HG03066 (cell line): ENCODE results near the gene JPH4.
A peak's percentile ranks its signal among the peaks of the same experiment; 100 is the strongest.
"Not testable (repeated sequence)": the region's sequence is repeated elsewhere in the genome, so short reads cannot be mapped to it uniquely, and the experiment has no call there.

Experiments used
- ATAC-seq: cut with Tn5 transposase; IDR thresholded peaks from one replicate; pipeline ENCODE4 v1.9.1; 2021; ENCODE audit warnings: low read depth; ENCODE audit not compliant: unreplicated experiment

Gene JPH4

GRCh38 chr14:23551266-23552028 lies 27.1 kb downstream of the JPH4 start, which contains the start of gene ZFHX2:
Gene ZFHX2 (minus strand): TSS chr14:23551765. CDS start chr14:23535325, 16,440 bp downstream.
- ATAC-seq = peak; percentile 44

DNA sequence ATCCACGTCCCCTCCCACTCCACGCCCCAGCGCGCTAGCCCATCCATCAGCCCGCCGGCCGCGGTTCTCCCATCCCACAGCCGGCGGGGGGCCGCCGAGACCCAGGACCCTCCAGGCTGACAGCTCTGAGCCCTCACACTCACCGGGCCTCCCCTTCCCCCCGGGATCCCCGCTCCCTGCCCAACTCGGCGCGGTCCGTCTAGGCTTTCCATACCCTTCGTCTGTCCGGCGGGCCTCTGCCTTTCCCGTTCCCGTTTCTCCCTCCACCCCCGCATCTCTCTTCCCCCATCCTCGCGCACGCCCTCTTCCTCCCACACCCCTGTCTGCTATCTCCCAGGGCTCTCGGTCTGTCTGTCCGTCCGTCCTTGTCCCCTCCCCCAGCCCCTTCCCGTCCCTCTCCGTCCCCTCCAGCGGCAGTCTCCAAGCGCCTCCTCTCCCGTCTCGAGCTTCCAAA lies 27.8 kb downstream of the JPH4 start:
- ATAC-seq = no peak

- ATAC-seq = no peak
Observed at GRCh38 chr14:23550131-23550811, 28.3 kb downstream of the JPH4 start.

- ATAC-seq = no peak
Observed at GRCh38 chr14:23548351-23549318, 30.0 kb downstream of the JPH4 start.

- ATAC-seq = no peak
Observed at GRCh38 chr14:23547924-23548323, 30.7 kb downstream of the JPH4 start.

- ATAC-seq = no peak
Observed at GRCh38 chr14:23546450-23547035, 32.0 kb downstream of the JPH4 start.

GRCh38 chr14:23545740-23546365 lies 32.7 kb downstream of the JPH4 start:
- no peak for ATAC-seq

DNA sequence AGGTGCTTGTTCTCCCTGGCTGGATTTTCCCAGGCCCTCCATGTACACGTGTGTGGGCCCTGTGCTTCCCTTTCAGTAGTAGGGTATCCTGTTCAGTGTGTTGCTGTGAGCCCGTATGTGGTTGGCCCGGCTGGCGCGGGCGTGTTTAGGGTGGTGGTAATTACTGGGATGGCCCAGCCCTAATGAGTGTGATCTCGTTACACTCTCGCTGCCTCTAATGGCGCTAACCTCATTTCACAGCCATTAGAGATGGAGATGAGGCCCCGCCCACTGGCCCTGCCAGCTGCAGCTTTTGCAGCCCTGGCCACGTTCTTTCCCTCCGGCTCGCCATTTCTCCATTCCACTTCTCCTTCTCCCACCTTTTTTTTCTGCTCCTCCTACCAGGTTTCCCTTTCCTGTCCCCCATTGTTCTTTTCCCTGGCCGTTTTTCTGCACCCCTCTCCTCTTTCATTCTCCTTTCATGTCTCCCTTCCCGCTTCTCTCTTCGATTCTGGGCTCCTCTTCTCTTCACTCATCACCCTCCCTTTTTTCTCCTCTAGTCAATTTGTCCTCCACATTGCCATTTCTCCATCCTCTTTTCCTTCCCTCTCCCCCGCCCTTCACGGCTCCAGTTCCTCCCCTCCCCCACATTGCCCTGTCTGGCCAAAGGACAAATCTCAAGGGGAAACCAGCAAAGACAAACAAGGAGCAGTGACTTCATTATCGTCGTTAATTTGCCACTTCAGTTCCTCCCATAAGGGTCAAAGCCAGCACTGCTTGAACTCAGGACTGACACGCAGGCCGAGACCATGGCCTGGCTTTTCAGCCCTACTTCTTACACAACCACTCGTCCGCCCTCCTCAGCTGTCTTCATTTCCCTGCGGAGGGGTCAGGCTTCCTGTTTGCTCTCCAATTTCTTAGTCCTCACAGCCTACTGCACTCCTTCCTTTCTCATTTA lies 33.8 kb downstream of the JPH4 start:
- ATAC-seq = no peak

- no peak for ATAC-seq
Observed at GRCh38 chr14:23543403-23543802, 35.2 kb downstream of the JPH4 start.

DNA sequence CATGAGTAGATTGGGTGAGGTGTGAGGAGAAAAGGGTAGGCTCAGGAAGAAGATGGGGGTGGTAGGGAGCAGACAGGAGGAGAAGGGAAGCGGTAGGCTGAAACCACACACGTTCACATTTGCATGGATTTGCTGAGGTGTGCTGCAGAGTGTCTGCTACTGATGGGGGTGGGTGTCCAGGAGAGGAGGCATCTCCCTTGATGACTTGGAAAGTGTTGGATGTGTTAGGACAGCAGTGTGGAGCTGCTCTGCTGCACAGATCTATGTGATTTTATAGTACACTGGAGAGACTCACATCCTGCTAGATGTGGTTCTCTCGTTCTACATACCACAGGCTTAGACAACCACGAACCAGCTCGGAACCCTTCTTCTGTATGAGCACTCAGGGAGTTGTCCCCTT lies 36.3 kb downstream of the JPH4 start:
- ATAC-seq = no peak

GRCh38 chr14:23540141-23540469 lies 38.5 kb downstream of the JPH4 start:
- ATAC-seq = no peak

DNA sequence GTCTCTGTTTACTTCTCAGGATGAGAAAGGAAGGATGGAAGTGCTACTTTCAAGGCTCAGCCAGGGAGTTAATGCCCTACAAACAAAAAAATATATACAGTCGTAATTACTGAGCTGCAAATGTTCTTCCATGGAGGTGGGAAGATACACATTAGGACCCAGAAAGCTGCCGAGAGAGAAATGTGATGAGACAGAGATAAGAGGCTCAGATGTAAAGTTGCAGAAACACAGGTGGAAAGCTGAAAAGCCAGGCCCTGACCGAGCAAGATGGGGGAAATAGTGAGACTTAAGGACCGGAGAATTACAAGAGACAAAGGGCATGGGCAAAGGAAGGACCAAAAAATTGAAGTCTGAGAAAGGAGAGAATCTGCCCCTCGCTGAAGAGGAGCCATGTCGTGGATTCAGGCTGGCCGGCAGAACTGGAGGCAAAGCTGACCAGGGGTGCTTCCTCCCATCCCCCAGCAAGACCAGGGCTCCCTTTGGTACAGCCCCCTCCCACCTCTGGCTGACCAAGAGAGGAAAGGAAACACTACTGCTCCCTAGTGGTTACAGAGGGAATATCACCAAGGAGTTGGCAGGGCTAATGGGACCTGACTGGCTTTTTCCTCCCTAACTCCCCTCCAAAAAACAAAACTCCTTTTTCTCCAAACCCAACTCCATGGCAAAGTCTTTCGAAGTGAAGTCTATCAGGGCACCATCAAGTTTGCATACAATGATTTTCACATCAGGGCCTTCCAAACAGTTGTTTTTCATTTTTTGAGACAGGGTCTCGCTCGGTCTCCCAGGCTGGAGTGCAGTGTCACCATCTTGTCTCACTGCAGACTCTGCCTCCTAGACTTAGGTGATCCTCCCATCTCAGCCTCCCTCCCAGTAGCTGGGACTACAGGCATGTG lies 39.1 kb downstream of the JPH4 start:
- peak; percentile 75 for ATAC-seq

DNA sequence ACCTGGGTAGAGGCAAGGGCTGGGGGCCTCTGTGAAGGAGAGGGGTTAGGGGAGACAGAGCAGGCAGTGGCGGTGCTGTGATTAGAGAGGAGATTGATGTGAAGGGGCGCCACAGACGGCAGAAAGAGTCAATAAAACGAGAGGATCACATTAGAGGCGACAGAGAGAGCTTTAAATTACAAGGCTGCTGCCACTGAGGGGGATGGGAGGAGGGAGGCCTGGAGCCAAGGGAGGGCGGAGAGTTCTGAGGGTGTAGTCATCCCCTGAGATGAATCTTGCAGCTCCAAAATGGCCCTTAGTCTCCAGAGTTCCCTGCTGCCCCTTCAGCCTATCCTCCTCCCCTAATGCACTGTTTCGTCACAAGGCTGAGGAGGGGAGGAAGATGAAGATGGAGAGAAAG lies 39.8 kb downstream of the JPH4 start:
- ATAC-seq = no peak

DNA sequence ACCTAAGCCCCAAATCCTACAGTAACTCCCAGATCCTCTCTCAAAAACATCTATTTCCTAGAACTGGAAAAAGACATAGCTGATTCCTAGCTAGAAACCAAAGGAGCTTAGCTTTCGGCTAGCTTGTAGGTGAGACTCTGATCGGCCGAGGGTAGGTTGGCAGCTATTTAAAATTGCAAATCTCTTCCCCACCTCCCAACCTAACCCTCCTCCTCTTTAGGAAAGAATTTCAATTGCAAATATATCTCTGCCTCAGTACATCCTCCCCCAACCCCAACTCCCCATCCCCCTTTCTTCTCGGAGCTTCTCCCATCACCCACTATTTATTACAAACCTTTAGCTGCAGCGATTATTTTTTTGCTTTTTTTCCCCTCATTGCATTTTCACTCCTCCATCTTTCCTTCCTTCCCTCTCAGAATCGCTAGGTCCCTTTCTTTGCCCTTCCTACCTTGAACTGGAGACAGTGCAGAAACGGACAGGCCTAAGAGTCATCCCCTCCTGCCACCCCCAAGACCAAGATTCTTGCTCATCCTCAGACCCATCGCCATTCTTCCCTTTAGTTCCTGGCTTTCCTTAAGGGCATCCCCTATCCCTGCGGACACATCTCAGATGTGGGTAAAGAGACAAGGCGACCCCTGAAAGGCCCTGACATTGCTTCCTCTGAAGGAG lies 40.4 kb downstream of the JPH4 start:
- ATAC-seq = no peak

- ATAC-seq = no peak
Observed at GRCh38 chr14:23537351-23538049, 41.1 kb downstream of the JPH4 start.

DNA sequence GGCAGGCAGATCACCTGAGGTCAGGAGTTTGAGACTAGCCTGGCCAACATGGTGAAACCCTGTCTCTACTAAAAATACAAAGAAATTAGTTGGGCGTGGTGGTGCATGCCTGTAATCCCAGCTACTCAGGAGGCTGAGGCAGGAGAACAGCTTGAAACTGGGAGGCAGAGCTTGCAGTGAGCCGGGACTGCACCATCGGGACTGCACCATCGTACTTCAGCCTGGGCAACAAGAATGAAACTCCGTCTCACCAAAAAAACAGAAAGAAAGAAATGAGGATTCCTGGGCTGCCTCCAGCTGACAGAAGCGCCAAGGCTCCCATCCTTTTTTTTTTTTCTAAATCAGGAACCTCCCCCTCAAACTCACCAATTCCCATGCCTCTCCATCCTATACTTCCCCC lies 41.7 kb downstream of the JPH4 start:
- not testable (repeated sequence) for ATAC-seq

DNA sequence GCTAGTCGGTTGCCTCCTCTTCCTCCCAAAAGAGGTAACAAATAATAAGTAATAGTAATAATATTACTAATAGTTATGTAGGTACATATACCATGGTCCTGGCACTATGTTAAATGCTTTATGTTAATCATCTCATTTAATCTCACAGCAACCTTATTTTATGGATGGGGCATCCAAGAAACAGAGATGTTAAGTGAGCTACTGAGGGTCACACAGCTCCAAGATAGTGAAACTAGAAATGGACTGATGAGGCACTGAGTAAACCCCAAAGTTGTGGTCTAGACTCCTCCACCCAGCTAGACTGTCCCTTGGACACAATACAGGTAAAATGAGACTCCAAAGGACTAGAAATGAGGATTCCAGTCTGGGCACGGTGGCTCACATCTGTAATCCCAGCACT lies 42.1 kb downstream of the JPH4 start:
- ATAC-seq = no peak
